ENCODE results near the gene AFP. TPM values are rescaled to one million over a fixed set of nuclear protein-coding genes. Genes with fewer than 3 reads are reported as not detected.

AFP gene
- polyA plus RNA-seq, 1 donor (not counting 4 experiments of a cell fraction or from before 2014, with no cell fraction given) = 1.8 TPM

GRCh38 chr4:73404042-73404441 is 32.0 kb upstream of the AFP start, which contains the start of gene ALB:
Gene ALB, plus strand, starts transcription at chr4:73404287. Its CDS starts 41 bp downstream, at chr4:73404328.
- Histone ChIP-seq H3K9me1 (ENCODE audit: control insufficient read depth, extremely low read depth, insufficient read depth, low read length) (no peaks in the 10 kb centered on the region), H2AFZ (ENCODE audit: control insufficient read depth, low read length) (no peak within 1 kb of the TSS)

GRCh38 chr4:73404457-73404856 is 31.6 kb upstream of the AFP start:
- H3K36me3 ChIP-seq (ENCODE audit: control insufficient read depth in 2 of 2, extremely low read depth in 1 of 2, insufficient read depth in 2 of 2, low read length in 2 of 2) = no peaks in the 10 kb centered on the region
- no peaks in the 10 kb centered on the region for H4K20me1 ChIP-seq (ENCODE audit: control insufficient read depth, extremely low read depth, insufficient read depth, low read length)
- FAIRE-seq (no peak), DNase-seq (ENCODE audit: low read depth, low spot score) (no peak)
- no peak overlapping the region for H3K4me2 ChIP-seq (ENCODE audit: control insufficient read depth, extremely low read depth, insufficient read depth, low read depth, low read length)
- no peak overlapping the region for H2AFZ ChIP-seq (ENCODE audit: control insufficient read depth, low read length)
- no peak overlapping the region for H3K27ac ChIP-seq (ENCODE audit: control insufficient read depth, insufficient read depth, low read length)
- no peaks in the 10 kb centered on the region for H3K79me2 ChIP-seq (ENCODE audit: control insufficient read depth, insufficient read depth, low read length)
- H3K9me3 ChIP-seq (ENCODE audit: control insufficient read depth, low read depth, low read length) = no peaks in the 10 kb centered on the region
- no peaks in the 10 kb centered on the region for H3K27me3 ChIP-seq (ENCODE audit: control insufficient read depth, extremely low read depth, insufficient read depth, low read length)
- no peaks in the 10 kb centered on the region for H3K9me1 ChIP-seq (ENCODE audit: control insufficient read depth, extremely low read depth, insufficient read depth, low read length)
- TF ChIP-seq EZH2 (IDR thresholded peaks at IDR 0.05; ENCODE audit: low read length) (no peak), CTCF (optimal IDR thresholded peaks at IDR 0.05 in 1 of 3, IDR thresholded peaks at IDR 0.05 in 1 of 3, conservative IDR thresholded peaks at IDR 0.05 in 1 of 3; ENCODE audit: extremely low read depth in 1 of 3, insufficient read depth in 2 of 3, low read length in 3 of 3) (no peak)
- no peak overlapping the region for H3K9ac ChIP-seq (ENCODE audit: control insufficient read depth, extremely low read depth, insufficient read depth, low read length)
- H3K4me3 ChIP-seq (ENCODE audit: control insufficient read depth in 2 of 3, extremely low read depth in 1 of 3, insufficient read depth in 2 of 3, low read depth in 1 of 3, low read length in 3 of 3) = no peak overlapping the region
- dilution Hi-C loops (cut with MboI; ENCODE audit: extremely low pct_ligation_motif_present, low sequenced_read_pairs) = no loop called here
- no peaks in the 10 kb centered on the region for H3K4me1 ChIP-seq (ENCODE audit: control insufficient read depth, extremely low read depth, insufficient read depth, low read length)

More at GRCh38 chr4:73404042-73404441, 32.0 kb upstream of the AFP start, which contains the start of gene ALB:
- Histone ChIP-seq H3K36me3 (ENCODE audit: control insufficient read depth in 2 of 2, extremely low read depth in 1 of 2, insufficient read depth in 2 of 2, low read length in 2 of 2) (no peaks in the 10 kb centered on the region), H3K9me3 (ENCODE audit: control insufficient read depth, low read depth, low read length) (no peaks in the 10 kb centered on the region), H3K4me2 (ENCODE audit: control insufficient read depth, extremely low read depth, insufficient read depth, low read depth, low read length) (no peak within 1 kb of the TSS), H4K20me1 (ENCODE audit: control insufficient read depth, extremely low read depth, insufficient read depth, low read length) (no peaks in the 10 kb centered on the region), H3K4me1 (ENCODE audit: control insufficient read depth, extremely low read depth, insufficient read depth, low read length) (no peaks in the 10 kb centered on the region), H3K4me3 (ENCODE audit: control insufficient read depth in 2 of 3, extremely low read depth in 1 of 3, insufficient read depth in 2 of 3, low read depth in 1 of 3, low read length in 3 of 3) (no peak within 1 kb of the TSS), H3K9ac (ENCODE audit: control insufficient read depth, extremely low read depth, insufficient read depth, low read length) (no peak within 1 kb of the TSS), H3K27me3 (ENCODE audit: control insufficient read depth, extremely low read depth, insufficient read depth, low read length) (no peaks in the 10 kb centered on the region), H3K27ac (ENCODE audit: control insufficient read depth, insufficient read depth, low read length) (no peak within 1 kb of the TSS), H3K79me2 (ENCODE audit: control insufficient read depth, insufficient read depth, low read length) (no peaks in the 10 kb centered on the region)
- DNase-seq (ENCODE audit: low read depth, low spot score) = no peak
- TF ChIP-seq CTCF (optimal IDR thresholded peaks at IDR 0.05 in 1 of 3, IDR thresholded peaks at IDR 0.05 in 1 of 3, conservative IDR thresholded peaks at IDR 0.05 in 1 of 3; ENCODE audit: extremely low read depth in 1 of 3, insufficient read depth in 2 of 3, low read length in 3 of 3) (no peak), EZH2 (IDR thresholded peaks at IDR 0.05; ENCODE audit: low read length) (no peak)
- dilution Hi-C loops (cut with MboI; ENCODE audit: extremely low pct_ligation_motif_present, low sequenced_read_pairs) = no loop called here
- no peak for FAIRE-seq

Measured in keratinocyte (primary cell).